Non-pigmented ciliary epithelial cell (primary cell): ENCODE results near the gene ZCCHC8.
"Not testable (repeated sequence)": the region's sequence is repeated elsewhere in the genome, so short reads cannot be mapped to it uniquely, and the experiment has no call there.

Experiments
- DNase-seq: peaks from one replicate; pipeline ENCODE4 v3.0.0-alpha.2; 2010; ENCODE audit warnings: low read depth

Gene ZCCHC8

GRCh38 chr12:122508163-122508562 is 7.4 kb upstream of the ZCCHC8 start:
- no peak for DNase-seq

GRCh38 chr12:122506393-122506938 is 5.7 kb upstream of the ZCCHC8 start:
- no peak for DNase-seq

GRCh38 chr12:122505419-122506051 is 4.8 kb upstream of the ZCCHC8 start:
- DNase-seq = no peak

- DNase-seq = no peak
Observed at GRCh38 chr12:122503783-122504590, 3.3 kb upstream of the ZCCHC8 start.

GRCh38 chr12:122503147-122503751 is 2.5 kb upstream of the ZCCHC8 start:
- no peak for DNase-seq

- DNase-seq = no peak
Observed at GRCh38 chr12:122501489-122501989, 807 bp upstream of the ZCCHC8 start.

GRCh38 chr12:122499991-122500684 is 594 bp downstream of the ZCCHC8 start:
- DNase-seq = no peak

- no peak for DNase-seq
Observed at GRCh38 chr12:122495258-122495657, 5.5 kb downstream of the ZCCHC8 start.

- not testable (repeated sequence) for DNase-seq
Observed at GRCh38 chr12:122493222-122493621, 7.5 kb downstream of the ZCCHC8 start.

GRCh38 chr12:122491991-122492390 is 8.7 kb downstream of the ZCCHC8 start:
- DNase-seq = no peak

- no peak for DNase-seq
Observed at GRCh38 chr12:122489038-122489437, 11.7 kb downstream of the ZCCHC8 start.

GRCh38 chr12:122487807-122488206 is 12.9 kb downstream of the ZCCHC8 start:
- DNase-seq = not testable (repeated sequence)

- no peak for DNase-seq
Observed at GRCh38 chr12:122486805-122487426, 13.8 kb downstream of the ZCCHC8 start.

- not testable (repeated sequence) for DNase-seq
Observed at GRCh38 chr12:122486360-122486759, 14.4 kb downstream of the ZCCHC8 start.

GRCh38 chr12:122484385-122484784 is 16.3 kb downstream of the ZCCHC8 start:
- not testable (repeated sequence) for DNase-seq

GRCh38 chr12:122483969-122484368 is 16.8 kb downstream of the ZCCHC8 start:
- no peak for DNase-seq

- no peak for DNase-seq
Observed at GRCh38 chr12:122481861-122482260, 18.9 kb downstream of the ZCCHC8 start.

- no peak for DNase-seq
Observed at GRCh38 chr12:122480753-122481152, 20.0 kb downstream of the ZCCHC8 start.

- DNase-seq = no peak
Observed at GRCh38 chr12:122474324-122474716, 26.4 kb downstream of the ZCCHC8 start.

- no peak for DNase-seq
Observed at GRCh38 chr12:122473543-122474323, 27.0 kb downstream of the ZCCHC8 start.
